Adrenal gland (tissue), 12 donors: ENCODE results near the gene PHLDB3. TPM values are rescaled to one million over a fixed set of nuclear protein-coding genes. Genes with fewer than 3 reads are reported as not detected.

ENCODE experiments used
- DNase-seq, 7 donors: peaks; one replicate each; pipeline ENCODE4 v3.0.0-alpha.2; 2019 to 2020
- H3K27ac ChIP-seq, 5 donors: fragments of 200-600 bp; sonication (generic) in 4 of 5; 1 replicate in 3 of 5; 2 replicates in 2 of 5; pipeline versions ENCODE4 v1.5.1 to v1.8.0; 2016 to 2020; ENCODE audit warnings: mild to moderate bottlenecking in 1 of 5
- H3K27me3 ChIP-seq: fragments of 200-600 bp; 2 replicates; pipeline ENCODE4 v1.8.0; 2021
- H3K36me3 ChIP-seq, 2 donors: fragments of 200-600 bp; replicated peaks in 1 of 2; 1 replicate in 1 of 2; 2 replicates in 1 of 2; pipeline versions ENCODE4 v1.5.1 to v1.8.0; 2018 to 2022
- H3K4me1 ChIP-seq, 2 donors: fragments of 200-600 bp; replicated peaks in 1 of 2; 1 replicate in 1 of 2; 2 replicates in 1 of 2; pipeline versions ENCODE4 v1.5.1 to v1.8.0; 2018 to 2021
- H3K4me3 ChIP-seq, 4 donors: fragments of 200-600 bp; sonication (generic) in 3 of 4; one replicate each; pipeline ENCODE4 v1.5.1; 2016 to 2018
- H3K9me3 ChIP-seq, 3 donors: fragments of 200-600 bp; sonication (generic) in 1 of 3; replicated peaks in 1 of 3; 1 replicate in 2 of 3; 2 replicates in 1 of 3; pipeline versions ENCODE4 v1.5.1 to v1.8.0; 2016 to 2021
- POLR2A ChIP-seq, 2 donors: fragments of 450-650 bp; IDR thresholded peaks; one replicate each; pipeline ENCODE4 v1.6.1; 2017; ENCODE audit warnings: antibody characterized with exemption in 2 of 2, mild to moderate bottlenecking in 2 of 2, moderate library complexity in 1 of 2
- WGBS, 4 donors: extraction: QIAGEN DNeasy Blood & Tissue Kit in 2 of 4; methylation state at CpG; one replicate each; pipeline versions ENCODE4 v1.1.5 to v1.1.7; 2013 to 2017; 5-methylcytosine and 5-hydroxymethylcytosine counted together
- intact Hi-C, 2 donors: fragments of 100-400 bp; cut with DNase I; formaldehyde crosslinking; loops; one replicate each; pipeline versions ENCODE4 v1.14.1 to v1.15.0; 2022 to 2023
- polyA plus RNA-seq, 3 donors: library from polyadenylated mRNA; stranded (reverse); fragments of 200-250 nt in 2 of 3; fragments of 350-450 nt in 1 of 3; fragmentation: Illumina TruSeq in 1 of 3; extraction: RNeasy Lipid Tissue Mini Kit (QIAGEN cat#74804) in 1 of 3; gene quantifications; one replicate each; pipeline ENCODE4 v1.2.3, GENCODE V29; 2013 to 2014
- total RNA-seq, 9 donors: library from RNA; depleted of rRNA in 4 of 9; stranded (reverse); fragments of >200 nt in 4 of 9; fragments of 120-200 nt in 1 of 9; fragmentation: NEBNext Ultra II Directional in 1 of 9; extraction: Animal tissue kit (Norgen Biotek cat#: 25700) in 1 of 9; gene quantifications; one replicate each; pipeline versions ENCODE4 v1.1.0 to v1.2.4, GENCODE V29; 2013 to 2023
- TF ChIP-seq, protein P1 (sequence below), 6 experiments: fragments of 450-650 bp in 4 of 6; fragments of 200-600 bp in 2 of 6; sonication (generic) in 1 of 6; IDR thresholded peaks; 1 replicate in 5 of 6; 2 replicates in 1 of 6; pipeline versions ENCODE4 v1.5.1 to v1.8.0; 2016 to 2021; ENCODE audit warnings: antibody characterized with exemption in 6 of 6, mild to moderate bottlenecking in 2 of 6, moderate library complexity in 1 of 6
- donor health status: healthy with polysubstance abuse.
- donor health status: Bipolar disorder and iron deficiency.
- donor health status: DM: yes; HTN: yes; CAD: no.
- donor health status: DM: no; HTN: no; CAD: no.
- donor health status: DM: no; HTN: no; CAD: no.
- donor health status: DM: yes; HTN: yes; CAD: no.

The PHLDB3 gene
- total and polyA plus RNA-seq, 12 donors: 1.7 to 54.5 (median 19.5) TPM

DNA sequence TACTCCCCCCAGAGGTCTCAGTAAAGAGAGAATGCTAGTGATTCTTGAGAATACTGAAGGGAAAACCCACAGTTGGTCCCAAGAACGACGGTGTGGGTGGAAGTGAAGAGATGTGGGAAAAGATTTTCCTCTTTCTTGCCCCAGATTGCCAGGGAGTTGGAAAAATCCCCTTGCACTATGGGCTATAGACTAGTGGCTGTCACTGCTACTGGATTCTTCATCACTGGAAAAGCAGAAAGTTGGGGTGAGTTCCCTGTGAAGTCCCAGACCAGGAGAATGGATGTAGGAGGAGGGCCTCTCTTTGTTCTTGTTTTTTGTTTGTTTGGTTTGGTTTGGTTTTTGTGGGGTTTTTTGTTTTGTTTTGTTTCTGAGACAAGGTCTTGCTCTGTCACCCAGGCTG is 50.5 kb downstream of the PHLDB3 start:
- WGBS, 4 donors: 74 to 89% (median 79%) methylated on average over 2 of the region's 2 CpGs
- no peaks in the 10 kb centered on the region for H3K9me3 ChIP-seq
- H3K27ac ChIP-seq: no peak overlapping the region
- no peaks in the 10 kb centered on the region for H3K4me1 ChIP-seq
- intact Hi-C loops: loop anchor here in 1 of 2 donors (10.0 kb wide), 1 partner anchor 201 kb away; no protein-coding TSS in a partner anchor
- no peak for DNase-seq
- H3K4me3 ChIP-seq: no peak overlapping the region
- H3K27me3 ChIP-seq: no peaks in the 10 kb centered on the region
- no peaks in the 10 kb centered on the region for H3K36me3 ChIP-seq
- TF ChIP-seq, protein P1, sequence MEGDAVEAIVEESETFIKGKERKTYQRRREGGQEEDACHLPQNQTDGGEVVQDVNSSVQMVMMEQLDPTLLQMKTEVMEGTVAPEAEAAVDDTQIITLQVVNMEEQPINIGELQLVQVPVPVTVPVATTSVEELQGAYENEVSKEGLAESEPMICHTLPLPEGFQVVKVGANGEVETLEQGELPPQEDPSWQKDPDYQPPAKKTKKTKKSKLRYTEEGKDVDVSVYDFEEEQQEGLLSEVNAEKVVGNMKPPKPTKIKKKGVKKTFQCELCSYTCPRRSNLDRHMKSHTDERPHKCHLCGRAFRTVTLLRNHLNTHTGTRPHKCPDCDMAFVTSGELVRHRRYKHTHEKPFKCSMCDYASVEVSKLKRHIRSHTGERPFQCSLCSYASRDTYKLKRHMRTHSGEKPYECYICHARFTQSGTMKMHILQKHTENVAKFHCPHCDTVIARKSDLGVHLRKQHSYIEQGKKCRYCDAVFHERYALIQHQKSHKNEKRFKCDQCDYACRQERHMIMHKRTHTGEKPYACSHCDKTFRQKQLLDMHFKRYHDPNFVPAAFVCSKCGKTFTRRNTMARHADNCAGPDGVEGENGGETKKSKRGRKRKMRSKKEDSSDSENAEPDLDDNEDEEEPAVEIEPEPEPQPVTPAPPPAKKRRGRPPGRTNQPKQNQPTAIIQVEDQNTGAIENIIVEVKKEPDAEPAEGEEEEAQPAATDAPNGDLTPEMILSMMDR (IDR thresholded peaks at IDR 0.05): no peak
- no peak for TF ChIP-seq POLR2A (IDR thresholded peaks at IDR 0.05)

DNA sequence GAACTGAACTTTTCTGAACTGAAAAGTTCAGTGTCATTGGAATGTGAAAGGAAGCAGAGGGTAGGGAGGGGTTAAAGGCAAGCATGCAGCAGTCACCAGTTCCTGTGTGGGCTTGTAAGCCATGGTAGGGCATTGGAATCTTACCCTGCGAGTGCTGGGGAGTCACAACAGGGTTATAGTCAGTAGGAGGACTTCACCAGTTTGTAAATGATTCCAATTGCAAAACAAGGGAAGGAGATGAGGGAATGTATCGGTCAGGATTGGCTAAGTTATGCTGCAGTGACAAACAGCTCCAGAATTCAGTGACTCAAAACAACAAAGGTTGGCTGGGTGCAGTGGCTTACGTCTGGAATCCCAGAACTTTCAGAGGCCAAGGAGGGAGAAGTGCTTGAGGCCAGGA is 52.0 kb downstream of the PHLDB3 start:
- intact Hi-C loops: loop anchor here in 1 of 2 donors (10.0 kb wide), 1 partner anchor 202 kb away; no protein-coding TSS in a partner anchor
- 61 to 69% (median 63%) methylated on average over 3 of the region's 3 CpGs for WGBS, 4 donors
- no peak for DNase-seq

DNA sequence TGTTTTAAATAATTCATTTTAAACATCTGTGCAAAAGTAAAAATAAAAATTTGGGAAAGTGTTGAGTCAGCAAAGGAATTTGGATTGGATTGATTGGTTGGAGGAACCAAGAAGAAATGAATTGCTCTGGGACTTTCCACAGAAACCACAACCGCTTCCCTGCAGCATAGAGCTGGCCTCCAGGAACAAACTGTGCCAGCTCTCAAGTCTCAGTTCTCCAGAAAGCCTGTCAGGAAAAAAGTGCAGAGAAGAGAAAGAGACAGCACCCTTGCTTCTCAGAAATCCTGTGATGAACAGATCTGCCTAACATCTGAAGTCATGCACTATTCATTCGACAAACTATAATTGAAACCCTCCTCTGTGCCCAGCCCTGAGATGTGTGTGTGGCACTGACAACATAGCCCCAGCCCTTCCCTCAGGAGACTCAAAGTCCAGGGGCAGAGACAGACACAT is 54.0 kb downstream of the PHLDB3 start:
- Histone ChIP-seq H3K27ac (no peak overlapping the region), H3K4me1 (no peaks in the 10 kb centered on the region), H3K4me3 (no peak overlapping the region), H3K9me3 (no peaks in the 10 kb centered on the region), H3K27me3 (no peaks in the 10 kb centered on the region), H3K36me3 (no peaks in the 10 kb centered on the region)
- intact Hi-C loops: loop anchor here in 1 of 2 donors (10.0 kb wide), 1 partner anchor 204 kb away; no protein-coding TSS in a partner anchor
- 63 to 88% (median 74%) methylated on average over 2 of the region's 2 CpGs for WGBS, 4 donors
- DNase-seq: no peak
- no peak for TF ChIP-seq POLR2A (IDR thresholded peaks at IDR 0.05)
- TF ChIP-seq, protein P1 (IDR thresholded peaks at IDR 0.05): no peak

More for the DNA sequence above, 52.0 kb downstream of the PHLDB3 start:
- no peaks in the 10 kb centered on the region for H3K4me1 ChIP-seq
- TF ChIP-seq POLR2A (IDR thresholded peaks at IDR 0.05): no peak
- TF ChIP-seq, protein P1 (IDR thresholded peaks at IDR 0.05): no peak
- no peak overlapping the region for H3K27ac ChIP-seq
- H3K27me3 ChIP-seq: no peaks in the 10 kb centered on the region
- no peak overlapping the region for H3K4me3 ChIP-seq
- H3K36me3 ChIP-seq: no peaks in the 10 kb centered on the region
- H3K9me3 ChIP-seq: no peaks in the 10 kb centered on the region

DNA sequence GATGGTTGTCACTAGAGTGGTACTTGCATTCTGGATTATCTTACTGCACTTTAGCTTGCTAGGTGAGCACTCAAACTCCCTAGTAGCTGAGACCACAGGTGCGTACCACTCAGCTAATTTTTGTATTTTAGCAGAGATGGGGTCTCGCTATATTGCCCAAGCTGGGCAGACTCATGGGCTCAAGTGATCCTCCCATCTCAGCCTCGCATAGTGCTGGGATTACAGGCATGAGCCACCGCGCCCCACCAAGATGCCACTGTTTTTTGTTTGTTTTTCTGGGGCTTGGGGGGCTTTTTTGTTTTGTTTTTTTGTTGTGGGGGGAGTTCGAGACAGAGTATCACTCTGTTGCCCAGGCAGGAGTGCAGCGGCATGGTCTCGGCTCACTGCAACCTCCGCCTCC is 56.9 kb downstream of the PHLDB3 start:
- no peaks in the 10 kb centered on the region for H3K36me3 ChIP-seq
- H3K27ac ChIP-seq: no peak overlapping the region
- no peak for DNase-seq
- TF ChIP-seq, protein P1 (IDR thresholded peaks at IDR 0.05): no peak
- no peak for TF ChIP-seq POLR2A (IDR thresholded peaks at IDR 0.05)
- H3K27me3 ChIP-seq: no peaks in the 10 kb centered on the region
- no peaks in the 10 kb centered on the region for H3K4me1 ChIP-seq
- H3K9me3 ChIP-seq: no peaks in the 10 kb centered on the region
- H3K4me3 ChIP-seq: no peak overlapping the region
- 83 to 93% (median 84%) methylated on average over 9 of the region's 9 CpGs for WGBS, 4 donors
- intact Hi-C loops: loop anchor here (2.0 to 5.0 kb wide), 2 partner anchors 65 to 71 kb away; no protein-coding TSS in a partner anchor
